SIG-M5 treated with dmso at 0.1 percent for 504 hours (cell line): ENCODE measurements around the gene MCCD1.

Experiments used
- DNase-seq: peaks from one replicate; lab custom pipeline; 2025; ENCODE audit not compliant: unreplicated experiment; lab: John Stamatoyannopoulos, UW

MCCD1 gene

DNA sequence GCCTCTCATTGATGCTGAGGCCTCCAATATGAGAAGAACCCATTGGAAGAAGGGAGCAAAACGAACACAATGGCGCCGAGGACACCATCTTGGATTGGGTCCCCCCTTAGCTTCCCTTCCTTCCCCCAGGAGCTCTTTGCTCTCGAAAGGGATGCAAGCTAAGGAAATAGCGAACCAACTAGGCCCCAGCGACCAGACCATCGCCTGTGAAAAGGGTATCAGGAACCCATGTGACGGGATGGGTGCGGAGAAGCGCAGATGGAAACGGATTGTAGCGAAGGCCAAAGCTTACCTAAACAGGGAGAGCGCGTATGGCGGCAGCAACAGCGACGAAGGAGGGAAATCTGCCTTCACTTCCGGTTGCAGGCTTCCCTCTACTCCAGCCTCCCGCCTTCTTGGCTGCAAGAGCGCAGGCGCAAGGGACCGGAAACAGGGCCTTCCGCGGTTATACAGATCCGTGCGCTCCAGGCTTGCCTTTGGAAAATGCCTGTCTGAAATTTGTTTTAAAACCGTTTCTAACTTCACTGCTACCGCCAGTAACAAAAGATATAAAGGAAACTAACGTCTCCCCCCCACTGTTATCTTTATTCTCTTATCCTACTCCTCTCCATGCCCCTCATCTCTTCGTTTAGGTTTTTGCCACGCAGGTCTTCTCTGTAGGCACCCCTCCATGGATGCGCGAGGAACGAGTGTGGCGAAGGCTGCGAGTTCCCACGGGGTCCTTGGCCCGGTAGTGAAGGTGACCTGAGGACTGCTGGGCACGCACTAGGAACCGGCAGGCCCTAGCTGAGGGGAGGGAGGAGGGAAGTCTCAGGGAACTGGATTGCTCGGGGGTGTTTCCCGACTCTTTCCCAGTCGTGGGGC is 13.1 kb downstream of the MCCD1 start, which contains the start of gene DDX39B:
TSS of gene DDX39B (minus strand) at position 346 of the 864 bp plus-strand sequence. CDS start 1,471 bp downstream, outside the sequence.
- peak; percentile 96 for DNase-seq

- no peak for DNase-seq
These were observed 14.9 kb downstream of the MCCD1 start for GRCh38 chr6:31543639-31544038.

DNA sequence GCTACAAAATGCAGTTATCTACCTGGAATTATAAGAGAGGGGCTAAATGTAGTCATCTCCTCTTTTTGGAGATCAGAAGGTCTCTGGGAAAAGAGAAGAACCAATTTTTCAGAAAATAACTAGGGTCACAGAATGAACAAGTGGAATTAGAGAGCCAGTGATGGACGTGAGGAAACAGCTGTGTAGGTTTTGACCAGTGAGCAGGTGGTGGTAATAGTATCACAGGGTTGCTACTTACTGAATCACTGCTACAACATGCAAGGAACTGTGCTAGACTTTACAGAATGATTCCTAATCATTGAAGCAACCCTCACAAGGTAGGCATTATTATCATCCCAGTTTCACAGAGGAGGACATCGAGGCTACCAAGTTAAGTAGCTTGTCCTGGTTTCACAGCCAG is 15.9 kb downstream of the MCCD1 start:
- no peak for DNase-seq

- no peak for DNase-seq
These were observed 16.5 kb downstream of the MCCD1 start for GRCh38 chr6:31545291-31545690.

- DNase-seq, result peak; percentile 93
These were observed 17.7 kb downstream of the MCCD1 start, which contains the start of gene ATP6V1G2 for GRCh38 chr6:31546339-31546957. TSS of gene ATP6V1G2 (minus strand) at chr6:31546608. CDS start at chr6:31546559, 49 bp downstream.

- DNase-seq, result peak; percentile 99
These were observed 18.4 kb downstream of the MCCD1 start, which contains the start of gene NFKBIL1 for GRCh38 chr6:31546958-31547726. TSS of gene NFKBIL1 (plus strand) at chr6:31547608. CDS start at chr6:31547695, 87 bp downstream.

- no peak for DNase-seq
These were observed 19.2 kb downstream of the MCCD1 start for GRCh38 chr6:31547727-31548543.

- DNase-seq, result no peak
These were observed 19.7 kb downstream of the MCCD1 start for GRCh38 chr6:31548544-31548873.

DNA sequence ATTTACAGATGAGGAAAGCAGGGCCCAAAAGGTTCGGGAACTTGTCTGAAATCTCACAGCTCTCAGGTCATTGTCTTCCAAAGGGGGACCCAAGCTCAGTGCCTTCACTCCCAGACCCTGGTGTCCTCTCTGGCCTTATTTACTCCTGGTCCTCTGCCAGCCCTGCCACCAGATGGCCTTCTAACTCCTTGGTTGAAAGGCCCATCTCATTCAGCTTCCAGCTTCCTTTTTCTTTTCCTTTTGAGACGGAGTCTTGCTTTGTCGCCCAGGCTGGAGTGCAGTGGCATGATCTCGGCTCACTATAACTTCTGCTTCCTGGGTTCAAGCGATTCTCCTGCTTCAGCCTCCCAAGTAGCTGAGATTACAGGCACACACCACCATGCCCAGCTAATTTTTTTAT is 22.6 kb downstream of the MCCD1 start:
- peak; percentile 82 for DNase-seq

DNA sequence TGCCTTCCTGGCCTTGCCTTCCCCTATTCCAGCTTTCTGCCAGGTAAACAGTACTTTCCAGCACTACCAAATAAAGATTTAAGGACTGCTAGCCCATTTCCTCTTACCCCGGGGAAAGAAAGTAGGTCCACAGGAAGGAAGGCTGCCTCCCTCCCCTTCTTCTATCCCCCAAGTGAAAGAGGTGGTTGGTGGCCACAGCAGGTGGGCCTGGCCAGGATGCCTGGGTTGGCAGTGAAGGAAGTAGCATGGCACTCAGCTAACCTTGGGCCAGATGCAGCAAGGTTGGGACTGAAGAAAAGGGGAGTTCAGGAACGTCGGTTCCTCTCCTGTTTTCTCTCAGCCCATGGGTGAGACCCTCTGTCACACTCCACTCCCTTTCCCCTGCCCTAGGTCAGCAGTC is 27.5 kb downstream of the MCCD1 start:
- DNase-seq, result no peak

GRCh38 chr6:31557443-31558317 is 28.9 kb downstream of the MCCD1 start:
- no peak for DNase-seq

- DNase-seq, result no peak
These were observed 29.5 kb downstream of the MCCD1 start for GRCh38 chr6:31558318-31558625.

GRCh38 chr6:31558631-31559500 is 30.1 kb downstream of the MCCD1 start:
- DNase-seq, result peak; percentile 100

GRCh38 chr6:31559606-31559957 is 30.8 kb downstream of the MCCD1 start:
- no peak for DNase-seq

DNA sequence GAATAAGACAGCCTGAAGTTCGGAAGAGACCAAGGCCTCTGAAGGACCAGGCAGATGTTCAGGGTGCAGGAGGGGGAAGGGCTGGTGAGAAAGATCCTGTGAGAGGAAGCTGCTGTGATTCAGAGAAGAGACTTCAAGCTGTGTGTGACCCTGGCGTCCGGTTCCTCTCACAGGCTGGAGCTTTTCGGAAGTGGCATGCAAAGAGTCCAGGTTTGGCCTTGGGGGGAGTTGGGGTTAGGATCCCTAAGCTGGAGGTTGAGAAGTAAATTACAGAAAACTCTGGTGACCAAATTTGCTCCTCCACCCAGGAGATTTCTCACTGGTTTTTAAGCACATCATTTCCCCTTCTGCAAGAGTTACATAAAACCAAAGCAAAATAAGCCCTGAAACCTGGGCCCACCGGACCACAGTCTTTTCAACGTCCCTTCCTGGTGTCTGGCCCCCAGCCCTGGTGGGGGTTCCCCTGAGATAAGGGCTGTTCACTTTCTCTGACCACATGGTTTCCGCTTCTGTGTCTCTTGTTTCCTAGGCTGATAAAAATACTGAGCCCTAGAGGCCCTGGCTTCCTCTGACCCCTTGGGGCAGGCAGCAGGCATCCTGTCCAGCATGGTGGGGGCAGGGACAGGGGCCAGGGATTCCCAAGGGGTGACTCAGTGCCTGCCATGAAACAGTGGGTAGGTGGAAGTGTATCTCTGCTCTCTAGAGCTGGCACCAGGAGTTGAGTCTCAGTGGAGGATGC is 31.4 kb downstream of the MCCD1 start:
- peak; percentile 94 for DNase-seq

DNA sequence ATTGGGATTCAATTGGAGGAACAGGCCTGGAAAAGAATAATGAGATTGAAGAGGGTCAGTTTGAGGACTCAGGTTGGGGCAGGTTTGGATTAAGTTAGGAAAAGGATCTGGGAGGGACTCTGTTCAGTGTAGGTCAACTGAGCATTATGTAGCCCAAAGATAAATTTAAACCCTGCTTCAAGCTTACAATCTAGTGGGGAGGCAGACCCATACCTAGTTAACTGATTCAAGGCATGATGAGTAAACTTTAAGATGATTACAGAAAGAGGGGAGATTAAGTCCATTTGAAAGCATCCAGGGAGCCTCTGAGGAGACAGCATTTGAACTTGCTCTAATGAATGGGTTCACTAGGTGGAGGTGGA is 31.9 kb downstream of the MCCD1 start:
- no peak for DNase-seq

DNA sequence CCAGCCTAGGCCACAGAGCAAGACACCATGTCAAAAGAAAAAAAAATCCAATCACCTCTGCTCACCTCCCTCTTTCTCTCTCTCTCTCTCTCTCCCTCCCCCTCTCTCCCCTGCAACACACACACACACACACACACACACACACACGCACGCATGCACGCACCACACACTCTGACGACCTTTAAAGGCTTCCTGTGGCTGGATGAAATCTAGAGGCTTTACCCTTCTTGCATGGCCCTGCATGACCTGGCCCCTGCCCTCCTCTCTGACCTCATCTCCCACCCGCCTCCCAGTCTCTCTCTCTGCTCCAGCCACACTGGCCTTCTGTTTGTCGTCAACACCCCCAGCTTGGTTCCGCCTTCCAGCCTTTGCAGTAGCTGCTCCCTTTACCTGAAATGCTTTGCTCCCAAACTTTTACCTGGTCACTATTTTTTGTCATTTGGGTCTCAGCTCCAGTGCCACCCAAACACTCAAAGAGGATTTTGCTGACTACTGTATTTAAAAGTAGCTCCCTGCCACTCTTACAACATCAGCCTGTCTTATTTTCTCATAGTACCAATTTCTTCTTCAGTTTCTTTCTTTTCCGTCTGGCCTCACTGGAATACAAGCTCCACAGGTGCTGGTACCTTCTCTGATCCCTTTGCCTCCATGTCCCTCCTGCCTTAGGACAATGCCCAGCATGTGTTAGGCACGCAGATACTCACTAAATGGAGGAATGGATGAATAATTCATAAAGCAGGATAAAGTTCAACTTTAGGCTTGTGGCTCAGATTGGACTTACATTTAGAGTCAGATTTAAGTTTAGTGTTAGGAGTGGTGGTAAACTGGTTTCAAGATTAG is 39.0 kb downstream of the MCCD1 start:
- no peak for DNase-seq
